ENCODE results near the gene IRF2.
A peak's percentile ranks its signal among the peaks of the same experiment; 100 is the strongest.

The IRF2 gene

DNA sequence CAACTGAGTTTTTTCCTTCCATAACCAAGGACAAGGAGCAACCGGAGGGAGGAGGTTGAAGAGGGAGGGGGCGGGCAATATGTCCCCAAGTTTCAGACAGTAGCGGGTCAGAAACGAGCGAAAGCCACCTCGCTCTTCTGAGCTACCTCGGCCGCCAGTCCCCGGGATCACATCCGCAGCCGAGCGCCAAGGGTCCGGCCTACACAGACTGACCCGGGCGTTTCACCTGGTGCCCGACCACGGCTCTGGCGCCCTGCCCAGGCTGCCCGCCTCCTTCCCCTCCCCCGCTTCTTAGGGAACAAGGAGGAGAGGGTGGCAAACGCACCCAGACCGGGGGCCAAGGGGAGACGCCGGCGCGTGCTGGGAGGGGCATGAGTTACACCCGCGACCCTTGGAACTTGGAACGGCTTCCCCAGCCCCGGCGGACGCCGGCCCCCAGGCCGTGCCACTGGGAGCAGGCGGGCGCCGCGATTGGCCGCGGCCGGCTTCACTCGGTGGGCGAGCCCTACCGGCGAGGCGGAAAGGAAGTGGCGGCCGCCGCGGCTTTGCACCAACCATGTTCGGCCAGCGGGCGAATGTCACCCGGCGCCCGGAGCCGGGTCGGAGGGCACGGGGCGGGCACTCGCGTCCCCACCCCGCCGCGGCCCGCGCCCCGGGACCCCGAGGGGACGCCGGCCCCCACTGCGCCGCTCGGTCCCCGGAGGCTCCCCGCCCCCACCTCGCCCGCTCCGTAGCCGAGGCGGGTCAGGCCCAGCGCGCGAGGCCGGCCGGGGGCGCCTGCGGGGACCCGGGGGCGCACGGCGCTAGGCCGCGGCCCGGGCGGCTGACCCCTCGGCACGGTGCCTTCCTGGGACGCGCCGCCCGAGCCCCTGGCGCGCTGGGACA, 1.5 kb downstream of the IRF2 start:
- peak; percentile 83 for DNase-seq (ENCODE audit: low read depth)

DNA sequence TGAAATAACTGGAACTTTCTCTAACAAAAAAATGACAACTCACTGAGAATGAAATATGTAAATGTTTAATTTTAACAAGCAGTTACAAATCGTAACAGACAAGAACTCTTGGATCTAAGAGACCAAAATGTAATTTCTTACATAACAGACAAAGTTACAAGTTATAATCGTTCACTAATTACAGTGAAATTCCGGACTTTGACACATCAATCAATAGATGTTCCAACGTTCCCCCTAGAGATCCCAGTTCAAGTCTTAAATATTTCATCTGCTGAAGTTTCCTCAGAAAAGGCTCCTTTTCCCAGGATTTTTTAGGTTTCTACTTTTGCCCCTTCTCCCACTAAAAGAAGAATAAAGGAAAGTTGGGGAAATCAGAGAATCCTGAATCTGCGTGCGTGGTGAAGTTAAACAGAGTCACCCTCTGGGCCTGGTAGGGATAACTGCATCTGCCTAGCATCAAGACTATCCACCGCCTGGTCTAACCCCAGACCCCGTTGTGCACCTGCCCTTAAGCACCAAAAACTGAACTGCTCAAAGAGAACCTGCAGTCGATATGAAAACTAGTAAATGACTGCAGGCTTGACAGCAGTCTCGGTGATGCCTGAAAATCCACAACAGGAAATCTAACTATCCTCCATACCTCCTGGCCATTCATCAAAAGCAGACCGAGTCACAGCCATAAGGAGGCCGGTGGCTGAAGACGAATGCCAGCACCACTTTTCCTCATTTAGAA, 2.3 kb downstream of the IRF2 start:
- peak; percentile 36 for DNase-seq (ENCODE audit: low read depth)
- no peak for TF ChIP-seq MYC (IDR thresholded peaks at IDR 0.05; ENCODE audit: low read depth, low read length)
- TF ChIP-seq POLR2A (IDR thresholded peaks at IDR 0.05; ENCODE audit: extremely low read depth, insufficient read length), result no peak
- TF ChIP-seq, protein P1, sequence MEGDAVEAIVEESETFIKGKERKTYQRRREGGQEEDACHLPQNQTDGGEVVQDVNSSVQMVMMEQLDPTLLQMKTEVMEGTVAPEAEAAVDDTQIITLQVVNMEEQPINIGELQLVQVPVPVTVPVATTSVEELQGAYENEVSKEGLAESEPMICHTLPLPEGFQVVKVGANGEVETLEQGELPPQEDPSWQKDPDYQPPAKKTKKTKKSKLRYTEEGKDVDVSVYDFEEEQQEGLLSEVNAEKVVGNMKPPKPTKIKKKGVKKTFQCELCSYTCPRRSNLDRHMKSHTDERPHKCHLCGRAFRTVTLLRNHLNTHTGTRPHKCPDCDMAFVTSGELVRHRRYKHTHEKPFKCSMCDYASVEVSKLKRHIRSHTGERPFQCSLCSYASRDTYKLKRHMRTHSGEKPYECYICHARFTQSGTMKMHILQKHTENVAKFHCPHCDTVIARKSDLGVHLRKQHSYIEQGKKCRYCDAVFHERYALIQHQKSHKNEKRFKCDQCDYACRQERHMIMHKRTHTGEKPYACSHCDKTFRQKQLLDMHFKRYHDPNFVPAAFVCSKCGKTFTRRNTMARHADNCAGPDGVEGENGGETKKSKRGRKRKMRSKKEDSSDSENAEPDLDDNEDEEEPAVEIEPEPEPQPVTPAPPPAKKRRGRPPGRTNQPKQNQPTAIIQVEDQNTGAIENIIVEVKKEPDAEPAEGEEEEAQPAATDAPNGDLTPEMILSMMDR (IDR thresholded peaks at IDR 0.05; ENCODE audit: low read depth, low read length), result no peak
- peak overlapping the region; percentile 64 for H3K4me3 ChIP-seq (ENCODE audit: low read depth, low read length)

More for the DNA sequence above, 1.5 kb downstream of the IRF2 start:
- H3K4me3 ChIP-seq (ENCODE audit: low read depth, low read length), result peak overlapping the region; percentile 64
- TF ChIP-seq POLR2A (IDR thresholded peaks at IDR 0.05; ENCODE audit: extremely low read depth, insufficient read length) (no peak), MYC (IDR thresholded peaks at IDR 0.05; ENCODE audit: low read depth, low read length) (no peak)
- TF ChIP-seq, protein P1 (IDR thresholded peaks at IDR 0.05; ENCODE audit: low read depth, low read length), result no peak
- TF ChIP-seq, protein P2, sequence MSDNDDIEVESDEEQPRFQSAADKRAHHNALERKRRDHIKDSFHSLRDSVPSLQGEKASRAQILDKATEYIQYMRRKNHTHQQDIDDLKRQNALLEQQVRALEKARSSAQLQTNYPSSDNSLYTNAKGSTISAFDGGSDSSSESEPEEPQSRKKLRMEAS (IDR thresholded peaks at IDR 0.05; ENCODE audit: low read depth, low read length), result no peak

DNA sequence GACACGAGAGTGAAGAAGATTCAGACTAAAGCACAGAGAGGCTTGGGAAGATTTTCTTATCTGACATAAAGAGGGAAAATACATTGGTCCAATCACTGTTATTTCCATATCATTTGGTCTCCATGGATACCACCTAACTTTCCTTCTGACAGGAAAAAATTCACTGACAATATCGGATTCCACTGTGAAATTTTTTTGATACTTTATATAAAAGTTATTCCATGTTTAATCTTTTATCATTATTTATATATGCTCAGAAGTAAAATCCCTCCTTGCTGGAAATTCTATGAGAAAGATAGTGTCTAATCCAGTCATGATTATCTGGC, 3.6 kb downstream of the IRF2 start:
- H3K4me3 ChIP-seq (ENCODE audit: low read depth, low read length), result no peak overlapping the region
- DNase-seq (ENCODE audit: low read depth), result no peak
- TF ChIP-seq, protein P1 (IDR thresholded peaks at IDR 0.05; ENCODE audit: low read depth, low read length), result no peak
- TF ChIP-seq, protein P2 (IDR thresholded peaks at IDR 0.05; ENCODE audit: low read depth, low read length), result no peak
- no peak for TF ChIP-seq POLR2A (IDR thresholded peaks at IDR 0.05; ENCODE audit: extremely low read depth, insufficient read length)
- TF ChIP-seq MYC (IDR thresholded peaks at IDR 0.05; ENCODE audit: low read depth, low read length), result no peak

DNA sequence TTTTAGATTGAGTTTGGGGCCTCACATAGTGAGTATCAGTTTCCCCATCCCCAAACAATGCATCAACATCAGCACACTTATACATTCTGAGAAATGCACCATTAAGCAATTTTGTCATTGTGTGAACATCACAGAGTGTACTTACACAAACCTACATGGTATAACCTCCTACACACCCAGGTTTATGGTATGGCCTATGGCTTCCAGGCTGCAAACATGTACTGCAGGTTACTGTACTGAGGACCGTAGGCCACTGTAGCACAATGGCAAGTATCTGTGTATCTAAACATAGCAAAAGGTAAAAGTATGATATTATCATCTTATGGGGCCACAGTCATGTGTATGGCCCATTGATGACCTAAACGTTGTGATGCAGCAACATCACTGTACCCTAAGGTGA, 7.7 kb downstream of the IRF2 start:
- TF ChIP-seq, protein P1 (IDR thresholded peaks at IDR 0.05; ENCODE audit: low read depth, low read length), result no peak
- TF ChIP-seq MYC (IDR thresholded peaks at IDR 0.05; ENCODE audit: low read depth, low read length) (no peak), POLR2A (IDR thresholded peaks at IDR 0.05; ENCODE audit: extremely low read depth, insufficient read length) (no peak)
- TF ChIP-seq, protein P2 (IDR thresholded peaks at IDR 0.05; ENCODE audit: low read depth, low read length), result no peak
- H3K4me3 ChIP-seq (ENCODE audit: low read depth, low read length), result no peak overlapping the region
- DNase-seq (ENCODE audit: low read depth), result no peak

DNA sequence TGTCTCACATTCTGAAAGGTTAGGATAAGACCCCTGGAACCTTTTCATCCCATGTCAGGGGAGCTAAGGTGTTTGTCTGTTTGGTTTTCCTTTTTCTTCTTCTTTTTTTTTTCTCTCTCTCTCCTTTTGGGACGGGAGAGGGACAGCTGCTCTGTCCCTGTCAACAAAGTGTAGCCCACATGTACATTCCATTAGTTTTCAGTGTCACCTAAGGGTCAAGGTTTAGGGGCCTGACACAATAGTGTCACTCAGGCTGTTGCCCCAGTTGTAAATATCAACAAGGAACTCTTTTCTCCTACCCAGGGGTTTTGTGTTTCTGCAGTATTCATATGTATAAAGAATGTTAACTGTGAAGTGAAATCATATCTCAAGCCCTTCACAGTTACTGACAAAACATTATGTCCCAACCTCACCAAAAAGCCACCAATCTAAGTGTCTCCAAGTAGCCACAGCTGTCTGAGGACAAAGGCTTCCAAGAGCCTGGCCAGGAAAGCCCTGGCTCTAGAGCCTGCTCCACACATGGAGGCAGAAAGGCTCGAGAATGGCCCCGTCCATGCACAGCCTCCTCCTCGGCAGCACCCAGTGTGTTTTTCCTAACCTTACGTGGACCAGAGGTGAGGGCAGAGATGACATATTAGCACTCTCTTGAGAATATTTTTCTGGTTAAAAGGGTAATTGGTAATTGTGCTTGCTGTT, 9.4 kb downstream of the IRF2 start:
- H3K4me3 ChIP-seq (ENCODE audit: low read depth, low read length), result no peak overlapping the region
- TF ChIP-seq, protein P2 (IDR thresholded peaks at IDR 0.05; ENCODE audit: low read depth, low read length), result no peak
- TF ChIP-seq MYC (IDR thresholded peaks at IDR 0.05; ENCODE audit: low read depth, low read length) (no peak), POLR2A (IDR thresholded peaks at IDR 0.05; ENCODE audit: extremely low read depth, insufficient read length) (no peak)
- TF ChIP-seq, protein P1 (IDR thresholded peaks at IDR 0.05; ENCODE audit: low read depth, low read length), result no peak
- no peak for DNase-seq (ENCODE audit: low read depth)
